Stimulated activated CD4-positive, alpha-beta T cell treated with anti-CD3 and anti-CD28 coated beads, Interleukin-15, amount 100 ng/mL, for 24 hours (primary cell): ENCODE data around the gene BTN2A1.
A peak's percentile ranks its signal among the peaks of the same experiment; 100 is the strongest.

Source experiments
- DNase-seq: peaks from one replicate; pipeline ENCODE4 v3.0.0-alpha.2; 2020

BTN2A1 gene

GRCh38 chr6:26472549-26473290 is 15.0 kb downstream of the BTN2A1 start:
- no peak for DNase-seq

DNA sequence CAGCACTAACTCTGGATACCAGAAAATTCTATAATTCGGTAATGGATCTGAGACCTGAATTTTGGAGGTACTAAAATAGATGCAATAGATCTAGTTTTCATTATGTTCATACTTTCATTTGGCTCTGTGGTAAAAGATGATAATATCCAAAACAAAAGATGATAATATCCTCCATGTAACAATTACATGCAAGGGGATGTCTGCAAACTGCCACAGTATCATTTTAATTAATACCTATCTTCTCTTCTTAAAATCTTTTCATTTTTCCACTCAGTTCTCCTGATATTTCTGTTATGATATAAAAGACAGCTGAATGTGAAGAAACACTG is 15.6 kb downstream of the BTN2A1 start:
- no peak for DNase-seq

GRCh38 chr6:26473758-26474438 is 16.1 kb downstream of the BTN2A1 start:
- peak; percentile 78 for DNase-seq

DNA sequence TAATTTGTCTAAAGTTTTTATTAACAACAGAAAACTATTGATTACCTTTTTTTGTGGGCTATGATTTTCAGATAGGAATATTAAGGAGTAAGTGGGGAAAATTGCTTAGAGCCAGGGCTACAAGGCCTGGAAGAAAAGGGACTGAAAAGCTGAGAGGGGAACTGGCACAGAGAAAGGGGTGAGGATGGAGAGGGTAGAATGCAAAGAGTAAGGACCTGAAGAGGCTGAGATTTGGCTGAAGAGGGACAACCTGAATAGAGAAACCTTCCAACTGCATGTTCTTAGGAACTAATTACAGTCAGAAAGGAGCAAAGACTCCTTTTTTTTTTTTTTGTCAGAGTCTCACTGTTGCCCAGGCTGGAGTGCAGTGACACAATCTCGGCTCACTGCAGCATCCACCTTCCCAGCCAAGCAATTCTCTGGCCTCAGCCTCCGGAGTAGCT is 16.7 kb downstream of the BTN2A1 start:
- DNase-seq = no peak

GRCh38 chr6:26475823-26476729 is 18.3 kb downstream of the BTN2A1 start:
- DNase-seq = no peak

DNA sequence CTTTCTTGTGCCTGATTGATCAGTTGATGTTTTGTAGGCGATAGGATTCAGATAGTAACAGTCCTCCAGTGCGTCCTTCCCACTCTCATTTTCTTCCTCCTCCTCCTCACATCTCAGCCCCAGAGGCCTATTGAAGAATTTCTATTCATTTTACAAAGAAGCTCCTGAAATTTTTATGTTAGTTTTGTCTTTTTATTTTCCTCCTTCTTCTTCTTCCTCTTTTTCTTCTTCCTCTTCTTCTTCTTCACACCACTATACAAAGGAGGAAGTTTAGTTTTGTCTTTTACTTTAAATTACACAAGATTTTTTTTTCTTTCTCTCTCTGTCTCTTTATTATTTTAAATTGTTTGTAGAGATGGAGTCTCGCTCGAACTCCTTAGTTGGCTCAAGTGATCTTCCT is 19.1 kb downstream of the BTN2A1 start:
- no peak for DNase-seq

GRCh38 chr6:26477426-26477825 is 19.7 kb downstream of the BTN2A1 start:
- DNase-seq = no peak

DNA sequence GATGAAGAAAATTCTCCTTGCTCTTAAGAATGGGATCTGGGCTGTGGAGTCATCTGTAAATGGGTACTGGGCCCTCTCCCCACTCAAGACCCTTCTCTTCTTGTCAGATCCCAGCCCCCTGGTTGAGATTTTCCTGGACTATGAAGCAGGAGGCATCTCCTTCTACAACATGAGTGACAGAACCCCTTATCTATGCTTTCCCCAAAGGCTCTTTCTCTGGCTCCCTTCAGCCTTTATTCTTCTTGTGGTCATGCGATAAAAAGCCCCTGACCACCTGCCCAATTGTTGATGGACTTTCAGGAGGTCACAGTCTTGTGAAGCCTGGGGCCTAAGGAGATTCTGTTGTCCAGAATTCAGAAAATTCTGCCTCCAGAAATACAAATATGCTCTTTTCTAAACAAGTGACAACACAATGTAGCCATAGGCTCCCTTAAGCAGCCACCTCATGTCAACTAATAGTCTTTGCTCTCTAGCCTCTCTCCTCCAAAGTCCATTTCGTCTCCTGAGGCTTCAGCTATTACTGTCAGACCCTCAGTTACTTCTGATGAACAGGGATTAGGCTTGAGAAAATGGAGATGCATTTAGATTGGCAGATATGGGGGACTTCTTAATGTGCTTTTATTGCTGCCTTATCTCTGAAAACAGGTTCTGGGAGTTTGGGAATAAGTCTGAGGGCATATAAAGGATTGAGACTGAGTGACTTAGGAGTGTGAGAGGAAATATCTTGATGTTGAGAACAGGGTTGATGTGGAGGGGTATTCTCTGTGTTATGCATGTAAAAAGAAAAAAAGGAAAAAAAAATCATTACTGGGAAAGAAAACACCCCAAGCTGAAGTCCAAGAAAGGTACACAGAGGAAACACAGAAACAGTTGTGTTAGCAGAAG is 20.6 kb downstream of the BTN2A1 start:
- no peak for DNase-seq

- DNase-seq = no peak
Observed at GRCh38 chr6:26478985-26479278, 21.2 kb downstream of the BTN2A1 start.

- DNase-seq = no peak
Observed at GRCh38 chr6:26482338-26482737, 24.6 kb downstream of the BTN2A1 start.

DNA sequence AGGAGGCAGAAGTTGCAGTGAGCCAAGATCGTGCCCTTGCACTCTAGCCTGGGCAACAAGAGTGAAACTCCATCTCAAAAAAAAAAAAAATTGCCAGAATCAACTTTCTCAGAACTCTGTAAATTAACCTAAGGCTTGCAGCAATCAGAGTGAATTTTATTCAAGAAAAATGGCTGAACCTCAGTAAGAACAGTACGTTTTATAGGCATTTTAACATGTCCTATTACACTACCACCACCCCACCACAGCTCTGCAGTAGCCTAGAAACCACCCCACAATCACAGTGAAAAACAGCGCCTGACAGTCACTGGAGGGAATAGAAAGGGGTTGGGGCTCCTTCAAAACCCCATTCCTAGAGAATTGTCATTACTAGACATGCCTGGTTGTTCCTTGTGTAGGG is 26.0 kb downstream of the BTN2A1 start:
- no peak for DNase-seq

DNA sequence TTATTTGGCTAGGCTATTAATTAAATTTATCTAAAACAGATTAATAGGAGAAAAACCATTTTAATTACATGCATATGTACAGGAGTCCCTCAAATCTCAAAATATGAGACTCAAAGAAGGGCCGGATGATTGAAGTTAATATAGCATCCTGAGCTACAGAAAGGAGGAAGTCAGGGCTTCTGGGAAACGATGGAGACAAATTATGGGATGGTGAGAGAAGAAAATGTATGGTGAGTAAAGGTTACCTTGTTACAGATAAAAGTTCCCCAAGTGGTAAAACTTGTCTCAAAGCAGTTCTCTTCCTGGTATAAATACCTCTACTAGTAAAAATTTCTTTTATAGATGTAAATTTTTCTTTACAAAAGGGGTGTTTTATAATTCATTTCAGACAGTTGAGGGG is 26.4 kb downstream of the BTN2A1 start:
- no peak for DNase-seq

- DNase-seq = no peak
Observed at GRCh38 chr6:26485112-26485780, 27.5 kb downstream of the BTN2A1 start.

DNA sequence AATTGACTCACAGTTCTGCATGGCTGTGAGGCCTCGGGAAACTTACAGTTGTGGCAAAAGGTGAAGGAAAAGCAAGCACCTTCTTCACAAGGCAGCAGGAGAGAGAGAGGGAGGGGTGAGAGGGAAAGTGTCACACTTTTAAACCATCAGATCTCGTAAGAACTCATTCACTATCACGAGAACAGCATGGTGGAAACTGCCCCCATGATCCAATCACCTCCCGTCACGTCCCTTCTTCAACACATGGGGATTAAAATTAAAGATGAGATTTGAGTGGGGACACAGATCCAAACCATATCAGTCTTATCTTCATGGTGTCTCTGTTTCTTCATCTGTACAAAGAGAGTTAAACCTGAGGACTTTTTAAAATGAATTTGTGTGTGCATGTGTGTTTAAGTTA is 28.6 kb downstream of the BTN2A1 start:
- no peak for DNase-seq

DNA sequence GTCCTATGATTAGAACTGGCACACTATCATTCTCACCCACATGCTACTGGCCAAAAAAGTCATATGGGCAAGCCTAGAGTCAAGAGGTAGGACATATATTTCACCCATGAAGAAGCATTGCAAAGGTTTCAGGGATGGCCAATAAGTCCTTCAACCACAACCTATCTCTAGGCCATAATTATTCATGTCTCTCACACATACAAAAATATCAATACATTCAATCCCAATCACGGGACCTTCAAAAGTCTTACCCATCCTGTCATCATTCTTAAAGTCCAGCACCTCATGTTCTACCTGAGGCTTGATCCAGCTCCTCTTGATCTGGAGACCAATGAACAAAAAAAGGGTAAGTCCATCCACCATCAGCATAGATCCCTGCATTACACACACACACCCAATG is 29.7 kb downstream of the BTN2A1 start:
- no peak for DNase-seq

DNA sequence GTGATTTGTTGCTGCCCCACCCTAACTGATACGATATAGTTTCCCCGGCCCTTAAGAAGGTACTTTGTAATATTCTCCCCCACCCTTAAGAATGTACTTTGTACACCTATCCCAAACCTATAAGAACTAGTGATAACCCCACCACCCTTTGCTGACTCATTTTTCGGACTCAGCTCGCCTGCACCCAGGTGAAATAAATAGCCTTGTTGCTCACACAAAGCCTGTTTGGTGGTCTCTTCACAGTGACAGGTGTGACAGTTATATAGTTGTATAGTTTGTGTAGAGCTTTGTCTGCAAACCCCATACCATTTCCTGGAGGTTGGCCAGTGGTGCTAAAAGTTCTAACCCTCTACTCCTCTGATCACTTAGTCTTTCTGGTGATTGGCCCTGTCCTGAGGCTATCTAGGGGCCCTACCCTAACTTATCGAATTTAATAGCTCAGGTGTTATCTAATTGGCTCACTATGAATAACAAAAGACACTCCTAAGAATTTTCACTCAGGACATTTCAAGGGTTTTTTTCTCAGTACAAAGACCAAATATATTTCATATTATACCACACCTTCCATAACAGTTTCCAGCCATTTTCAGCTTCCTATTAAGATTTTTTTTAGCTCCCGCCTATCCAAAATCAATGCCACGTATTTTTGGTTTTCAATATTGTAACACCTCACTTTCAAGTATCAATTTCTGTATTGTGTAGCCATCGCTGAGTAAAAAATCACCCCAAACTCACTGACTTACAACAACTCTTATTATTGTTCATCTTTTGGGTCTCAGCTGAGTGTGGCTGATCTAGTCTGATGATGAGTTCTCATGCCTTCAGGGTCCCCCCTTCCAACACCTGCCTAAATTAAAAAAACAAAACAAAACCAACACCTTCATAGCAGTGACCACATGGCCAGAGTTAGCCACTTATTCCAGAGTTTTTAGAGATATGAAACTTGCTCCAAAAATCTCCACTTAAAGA is 32.5 kb downstream of the BTN2A1 start:
- no peak for DNase-seq

DNA sequence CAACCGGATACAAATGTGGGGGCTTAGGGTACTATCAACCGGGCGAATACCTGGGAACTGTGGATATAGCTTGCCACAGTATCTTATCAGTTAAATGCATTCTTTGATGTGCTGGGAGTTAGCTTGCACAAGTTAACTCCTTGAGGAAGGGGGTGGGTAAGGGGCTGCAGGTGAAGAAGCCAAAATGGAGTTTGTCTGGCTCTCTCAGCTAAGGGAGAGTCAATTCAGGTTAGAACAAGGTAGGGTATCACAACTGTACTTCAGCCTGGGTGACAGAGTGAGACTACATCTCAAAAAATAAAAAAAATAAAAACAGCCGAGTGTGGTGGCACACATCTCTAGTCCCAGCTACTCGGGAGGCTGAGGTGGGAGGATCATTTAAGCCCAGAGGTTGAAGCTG is 33.8 kb downstream of the BTN2A1 start:
- DNase-seq = no peak

DNA sequence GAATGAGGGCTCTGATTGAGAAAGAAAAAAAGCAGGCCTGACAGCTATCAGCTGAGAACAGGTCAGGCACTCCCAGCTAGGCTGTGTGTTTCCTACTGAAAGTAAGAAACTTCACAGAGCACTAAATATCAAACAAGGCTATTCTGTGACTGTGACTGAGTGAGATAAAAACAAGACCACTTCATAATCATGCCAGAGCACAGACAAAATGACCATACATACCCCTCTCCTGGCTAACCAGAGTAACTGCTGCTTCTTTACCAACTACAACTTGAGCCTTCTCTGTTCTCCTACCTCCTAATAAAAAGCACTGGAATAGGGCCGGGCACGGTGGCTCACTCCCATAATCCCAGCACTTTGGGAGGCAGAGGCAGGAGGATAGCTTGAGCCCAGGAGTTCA is 35.5 kb downstream of the BTN2A1 start:
- DNase-seq = no peak

GRCh38 chr6:26494117-26494516 is 36.4 kb downstream of the BTN2A1 start:
- no peak for DNase-seq

- no peak for DNase-seq
Observed at GRCh38 chr6:26495281-26495680, 37.5 kb downstream of the BTN2A1 start.

- no peak for DNase-seq
Observed at GRCh38 chr6:26497610-26498009, 39.9 kb downstream of the BTN2A1 start.
